Cardiac muscle cell (in vitro differentiated cells and primary cell): Measurements from ENCODE around the gene RELL1. TPM values are rescaled to one million over a fixed set of nuclear protein-coding genes. Genes with fewer than 3 reads are reported as not detected.
A peak's percentile ranks its signal among the peaks of the same experiment; 100 is the strongest.

Experiments
- DNase-seq, 2 donors: peaks; one replicate each; pipeline versions ENCODE4 v3.0.0 to v3.0.0-alpha.2; 2010 to 2017; ENCODE audit warnings: low read depth in 1 of 2, low spot score in 1 of 2
- H3K27ac ChIP-seq: fragments of 200-600 bp; sonication (generic); 2 replicates; pipeline ENCODE4 v1.5.1; 2016
- H3K27me3 ChIP-seq: fragments of 200-600 bp; sonication (generic); 2 replicates; pipeline ENCODE4 v1.6.0; 2016; ENCODE audit warnings: control low read depth
- H3K36me3 ChIP-seq: fragments of 200-600 bp; sonication (generic); 2 replicates; pipeline ENCODE4 v1.5.1; 2016; ENCODE audit warnings: control low read depth
- H3K4me1 ChIP-seq: fragments of 200-600 bp; sonication (generic); 2 replicates; pipeline ENCODE4 v1.8.1; 2017; ENCODE audit warnings: low read depth, mild to moderate bottlenecking, mixed run types
- H3K4me3 ChIP-seq: fragments of 200-600 bp; sonication (generic); 2 replicates; pipeline ENCODE4 v1.5.1; 2016; ENCODE audit warnings: mild to moderate bottlenecking
- H3K9me3 ChIP-seq: fragments of 200-600 bp; sonication (generic); 2 replicates; pipeline ENCODE4 v1.5.1; 2017; ENCODE audit warnings: low read depth, mild to moderate bottlenecking, control low read depth
- polyA plus RNA-seq: library from polyadenylated mRNA; unstranded; fragments of >200 nt; fragmentation: Nextera tagmentation; extraction: Ambion mirVana; gene quantifications from 2 replicates; pipeline ENCODE4 v1.2.1, GENCODE V29; 2016
- total RNA-seq: library from RNA; depleted of rRNA; stranded (reverse); fragments of >200 nt; gene quantifications from 2 replicates; pipeline ENCODE4 v1.2.3, GENCODE V29; 2016
- TF ChIP-seq, protein P1 (sequence below): IDR thresholded peaks from 2 replicates; pipeline ENCODE4 v1.5.1; 2012; ENCODE audit warnings: low read depth, mild to moderate bottlenecking, low read length

RELL1 gene
- total and polyA plus RNA-seq, 2 experiments from 2014 or later: 4.4 to 22.2 TPM

DNA sequence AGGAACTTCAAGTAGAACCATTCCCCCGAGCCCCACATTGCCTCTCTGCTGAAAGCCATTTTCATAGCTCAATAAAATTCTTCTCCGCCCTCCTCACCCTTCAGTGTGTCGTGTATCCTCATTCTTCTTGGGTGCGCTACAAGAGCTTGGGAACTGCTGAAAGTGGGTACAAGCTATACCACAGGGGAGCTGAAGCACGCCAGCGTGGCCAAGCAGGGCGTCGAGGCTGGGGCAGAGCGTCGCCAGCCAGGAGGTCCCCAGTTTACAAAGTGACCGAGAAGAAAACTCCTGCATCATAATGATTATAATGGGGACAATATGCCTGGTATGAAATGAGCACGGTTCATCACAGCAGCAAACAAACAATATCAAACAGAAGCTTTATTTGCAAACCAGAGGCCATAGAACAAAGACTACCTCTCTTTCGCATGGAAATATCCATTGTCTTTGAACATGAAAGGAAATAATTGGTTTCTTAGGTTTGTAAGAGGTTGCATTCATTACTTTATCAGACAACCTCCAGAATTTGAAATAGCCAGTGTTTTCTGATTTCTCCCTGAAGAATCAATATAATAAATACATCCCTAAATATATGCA lies 34.3 kb downstream of the RELL1 start:
- no peaks in the 10 kb centered on the region for H3K9me3 ChIP-seq
- no peaks in the 10 kb centered on the region for H3K36me3 ChIP-seq
- H3K27ac ChIP-seq: no peak overlapping the region
- TF ChIP-seq, protein P1, sequence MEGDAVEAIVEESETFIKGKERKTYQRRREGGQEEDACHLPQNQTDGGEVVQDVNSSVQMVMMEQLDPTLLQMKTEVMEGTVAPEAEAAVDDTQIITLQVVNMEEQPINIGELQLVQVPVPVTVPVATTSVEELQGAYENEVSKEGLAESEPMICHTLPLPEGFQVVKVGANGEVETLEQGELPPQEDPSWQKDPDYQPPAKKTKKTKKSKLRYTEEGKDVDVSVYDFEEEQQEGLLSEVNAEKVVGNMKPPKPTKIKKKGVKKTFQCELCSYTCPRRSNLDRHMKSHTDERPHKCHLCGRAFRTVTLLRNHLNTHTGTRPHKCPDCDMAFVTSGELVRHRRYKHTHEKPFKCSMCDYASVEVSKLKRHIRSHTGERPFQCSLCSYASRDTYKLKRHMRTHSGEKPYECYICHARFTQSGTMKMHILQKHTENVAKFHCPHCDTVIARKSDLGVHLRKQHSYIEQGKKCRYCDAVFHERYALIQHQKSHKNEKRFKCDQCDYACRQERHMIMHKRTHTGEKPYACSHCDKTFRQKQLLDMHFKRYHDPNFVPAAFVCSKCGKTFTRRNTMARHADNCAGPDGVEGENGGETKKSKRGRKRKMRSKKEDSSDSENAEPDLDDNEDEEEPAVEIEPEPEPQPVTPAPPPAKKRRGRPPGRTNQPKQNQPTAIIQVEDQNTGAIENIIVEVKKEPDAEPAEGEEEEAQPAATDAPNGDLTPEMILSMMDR: no peak
- H3K27me3 ChIP-seq: no peaks in the 10 kb centered on the region
- H3K4me3 ChIP-seq: no peak overlapping the region
- no peak for DNase-seq
- H3K4me1 ChIP-seq: no peaks in the 10 kb centered on the region

DNA sequence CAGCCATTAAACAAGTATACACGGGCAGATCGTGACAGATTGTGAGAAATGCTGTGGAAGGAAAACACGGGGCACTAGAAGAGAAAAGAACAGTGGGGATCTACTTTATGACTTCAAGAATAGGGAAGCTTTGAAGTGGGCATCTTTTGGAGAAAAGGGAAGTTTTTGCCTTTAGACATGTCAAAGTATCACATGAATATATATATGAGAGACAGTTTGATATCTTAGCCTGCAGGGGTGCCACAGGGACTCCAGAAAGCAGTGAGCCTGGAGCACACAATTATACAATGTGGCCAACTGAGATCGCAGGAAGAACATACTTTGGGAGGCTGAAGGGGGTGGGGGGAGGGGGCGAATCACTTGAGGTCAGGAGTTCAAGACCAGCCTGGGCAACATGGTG lies 35.7 kb downstream of the RELL1 start:
- Histone ChIP-seq H3K9me3 (no peaks in the 10 kb centered on the region), H3K36me3 (no peaks in the 10 kb centered on the region), H3K4me3 (no peak overlapping the region), H3K27me3 (no peaks in the 10 kb centered on the region), H3K4me1 (no peaks in the 10 kb centered on the region), H3K27ac (no peak overlapping the region)
- DNase-seq: no peak
- TF ChIP-seq, protein P1: no peak

DNA sequence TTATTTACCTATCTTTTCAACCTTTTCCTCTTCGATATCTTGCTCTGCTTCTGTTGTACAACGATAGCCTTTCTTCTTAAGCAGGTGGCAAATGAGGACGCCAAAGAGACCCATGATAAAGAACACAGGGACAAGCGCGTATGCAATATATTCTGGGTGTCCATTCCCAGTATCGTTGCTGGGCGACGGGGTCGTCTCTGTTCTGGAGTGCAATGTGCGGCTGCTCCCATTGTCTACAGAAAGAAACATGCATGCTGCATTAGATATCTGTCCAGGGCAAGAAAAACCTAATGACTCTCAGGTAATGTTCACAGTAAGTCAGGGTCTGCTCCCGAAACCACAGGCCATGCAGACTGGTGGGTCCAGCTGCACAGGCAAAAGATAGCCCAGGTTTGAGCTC lies 36.9 kb downstream of the RELL1 start:
- Histone ChIP-seq H3K27ac (no peak overlapping the region), H3K36me3 (no peaks in the 10 kb centered on the region), H3K9me3 (no peaks in the 10 kb centered on the region), H3K4me3 (no peak overlapping the region), H3K4me1 (no peaks in the 10 kb centered on the region), H3K27me3 (no peaks in the 10 kb centered on the region)
- TF ChIP-seq, protein P1: no peak
- no peak for DNase-seq

DNA sequence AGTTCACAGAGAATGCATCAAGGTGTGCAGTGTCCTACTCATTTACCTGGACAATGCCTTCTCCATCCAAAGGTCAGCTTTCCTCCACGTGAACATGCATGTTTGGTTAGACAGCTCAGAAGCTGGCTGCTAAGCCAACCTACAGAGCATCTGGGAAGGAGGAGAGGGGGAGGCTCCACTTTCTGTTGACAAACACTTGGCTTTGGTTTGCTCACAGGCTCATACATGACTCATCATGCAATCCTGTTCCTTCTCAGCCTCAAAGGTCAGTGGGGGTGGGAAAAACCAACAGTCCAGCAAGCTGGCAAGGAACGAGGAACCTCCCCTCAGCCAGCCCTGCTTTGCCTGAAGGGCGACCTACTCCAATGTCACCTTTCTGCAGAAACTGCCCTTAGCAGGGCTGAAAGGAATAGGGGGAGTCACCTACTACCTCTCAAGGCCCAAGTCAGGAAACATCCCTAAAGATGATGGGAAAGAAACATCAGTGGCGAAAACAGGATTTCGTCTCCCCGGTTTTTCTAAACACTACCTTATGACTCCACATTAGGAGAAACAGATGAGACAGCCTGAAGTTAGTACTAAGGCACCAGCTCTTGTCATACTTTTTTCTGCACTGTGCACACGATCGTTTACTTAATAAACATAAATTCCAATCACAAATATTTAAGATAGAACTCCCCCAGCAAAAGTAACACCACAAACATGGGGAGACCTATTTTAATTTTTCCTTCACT lies 37.9 kb downstream of the RELL1 start:
- Histone ChIP-seq H3K4me1 (no peaks in the 10 kb centered on the region), H3K27ac (no peak overlapping the region), H3K4me3 (no peak overlapping the region), H3K9me3 (no peaks in the 10 kb centered on the region), H3K36me3 (no peaks in the 10 kb centered on the region), H3K27me3 (no peaks in the 10 kb centered on the region)
- TF ChIP-seq, protein P1: no peak
- DNase-seq: peak in 1 of 2 donors; percentile 95

DNA sequence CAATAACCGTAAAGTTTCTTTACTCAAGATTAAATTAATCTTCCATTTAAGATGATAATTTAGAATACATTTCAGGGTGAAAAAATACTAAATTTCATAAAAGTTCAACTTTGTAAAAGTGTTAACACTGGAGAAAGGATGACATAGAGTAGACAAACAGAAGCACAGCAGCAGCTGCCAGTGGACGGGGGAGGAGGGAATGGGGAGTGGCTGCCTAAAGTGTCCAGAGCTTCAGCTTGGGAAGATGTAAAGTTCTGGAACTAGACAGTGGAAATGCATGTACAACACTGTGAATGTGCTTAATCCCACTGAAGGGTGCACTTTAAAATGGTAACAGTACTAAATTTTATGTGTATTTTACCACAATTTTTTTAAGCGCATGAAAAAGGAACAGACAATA lies 39.9 kb downstream of the RELL1 start:
- H3K36me3 ChIP-seq: no peaks in the 10 kb centered on the region
- TF ChIP-seq, protein P1: no peak
- DNase-seq: no peak
- H3K4me1 ChIP-seq: no peaks in the 10 kb centered on the region
- no peaks in the 10 kb centered on the region for H3K27me3 ChIP-seq
- no peak overlapping the region for H3K4me3 ChIP-seq
- H3K27ac ChIP-seq: no peak overlapping the region
- H3K9me3 ChIP-seq: no peaks in the 10 kb centered on the region
